K562 (cell line): ENCODE results near the gene VWA5B1. TPM values are rescaled to one million over a fixed set of nuclear protein-coding genes. Genes with fewer than 3 reads are reported as not detected.

ENCODE experiments used
- ATAC-seq: fragments of 200-7000 bp; cut with Tn5 transposase; 3 replicates; pipeline ENCODE4 v1.9.1; 2020; ENCODE audit warnings: moderate library complexity
- BruUV-seq: library from RNA; stranded (reverse); fragments of 400-500 nt; replicated peaks from 2 replicates; lab custom pipeline; 2021; lab: Mats Ljungman, UMichigan
- CTCF ChIA-PET: fragments of 300-600 bp; formaldehyde crosslinking; extraction: SDS; loops from one replicate; lab custom pipeline; 2021; ENCODE audit warnings: low intra/inter-chr PET ratio; lab: Yijun Ruan, JAX
- POLR2A ChIA-PET: fragments of 300-600, 350-650 bp; sonication (Branson Sonifier 250); formaldehyde crosslinking; extraction: SDS; loops from one replicate; lab custom pipeline; 2021; ENCODE audit warnings: antibody characterized with exemption, inconsistent platforms; lab: Yijun Ruan, JAX
- DNase-seq, 4 experiments: peaks; one replicate each; pipeline versions ENCODE4 v3.0.0 to v3.0.0-alpha.2; 2011 to 2018; ENCODE audit warnings: low spot score in 3 of 4, mixed read lengths in 3 of 4; ENCODE audit errors: extremely low read depth in 1 of 4
- FAIRE-seq: peaks from 2 replicates; lab custom pipeline; 2011; peaks lifted over from hg19 to GRCh38; lab: Jason Lieb, UNC
- H2AFZ ChIP-seq: 2 replicates; pipeline ENCODE4 v1.6.0; 2011; ENCODE audit warnings: low read depth, low read length, control low read depth, inconsistent platforms
- H3K27ac ChIP-seq: fragments of 200-600 bp; 3 replicates; pipeline ENCODE4 v1.8.0; 2011; ENCODE audit warnings: low read depth, mild to moderate bottlenecking, control low read depth, inconsistent platforms, low read length, moderate library complexity, mixed read lengths; ENCODE audit errors: extremely low read depth
- H3K27me3 ChIP-seq, 2 experiments: fragments of 300-600 bp in 1 of 2; 2 replicates in 1 of 2; 3 replicates in 1 of 2; pipeline versions ENCODE4 v1.6.0 to v1.8.0; 2011; ENCODE audit warnings: inconsistent platforms in 2 of 2, low read length in 2 of 2, mild to moderate bottlenecking in 1 of 2, mixed read lengths in 1 of 2, moderate library complexity in 1 of 2; ENCODE audit not compliant: control insufficient read depth in 2 of 2, insufficient read depth in 2 of 2
- H3K36me3 ChIP-seq: fragments of 300-600 bp; 3 replicates; pipeline ENCODE4 v1.8.0; 2011; ENCODE audit warnings: mild to moderate bottlenecking, low read length, inconsistent platforms; ENCODE audit not compliant: control insufficient read depth, insufficient read depth
- H3K4me1 ChIP-seq, 2 experiments: fragments of 200-600 bp in 1 of 2; replicated peaks in 1 of 2; 2 replicates in 1 of 2; 3 replicates in 1 of 2; pipeline versions ENCODE4 v1.5.1 to v1.8.0; 2011; ENCODE audit warnings: inconsistent platforms in 2 of 2, low read length in 2 of 2, mild to moderate bottlenecking in 1 of 2, mixed read lengths in 1 of 2, moderate library complexity in 1 of 2; ENCODE audit not compliant: control insufficient read depth in 2 of 2, insufficient read depth in 2 of 2
- H3K4me2 ChIP-seq: 2 replicates; pipeline ENCODE4 v1.6.1; 2011; ENCODE audit warnings: low read length, control low read depth, inconsistent platforms, mixed read lengths; ENCODE audit not compliant: insufficient read depth
- H3K4me3 ChIP-seq: fragments of 200-600 bp; sonication (generic), shearing (Covaris generic); 2 replicates; pipeline ENCODE4 v1.5.1; 2016; ENCODE audit warnings: control low read depth, inconsistent platforms
- H3K79me2 ChIP-seq: fragments of 200-600 bp; 3 replicates; pipeline ENCODE4 v1.8.0; 2011; ENCODE audit warnings: low read length, inconsistent platforms; ENCODE audit not compliant: control insufficient read depth, insufficient read depth
- H3K9ac ChIP-seq, 2 experiments: 2 replicates each; pipeline versions ENCODE4 v1.6.0 to v1.6.1; 2011; ENCODE audit warnings: low read depth in 2 of 2, low read length in 2 of 2, control low read depth in 1 of 2, inconsistent platforms in 1 of 2, mild to moderate bottlenecking in 1 of 2, mixed read lengths in 1 of 2; ENCODE audit not compliant: insufficient read depth in 1 of 2
- H3K9me1 ChIP-seq: one replicate; pipeline ENCODE4 v1.6.0; 2011; ENCODE audit warnings: inconsistent platforms, mild to moderate bottlenecking, low read length, moderate library complexity; ENCODE audit not compliant: control insufficient read depth, insufficient read depth
- H3K9me3 ChIP-seq: replicated peaks from 2 replicates; pipeline ENCODE4 v1.5.1; 2011; ENCODE audit warnings: low read depth, low read length, inconsistent platforms; ENCODE audit not compliant: control insufficient read depth, insufficient read depth
- H4K20me1 ChIP-seq: replicated peaks from 2 replicates; pipeline ENCODE4 v1.6.1; 2011; ENCODE audit warnings: low read length, inconsistent platforms, mixed read lengths; ENCODE audit not compliant: control insufficient read depth, insufficient read depth
- FIP1L1 ChIP-seq: fragments of 200-400 bp; formaldehyde crosslinking; IDR thresholded peaks from 2 replicates; pipeline ENCODE4 v1.6.1; 2018; ENCODE audit warnings: mild to moderate bottlenecking, low read depth, low read length; ENCODE audit not compliant: poor library complexity, severe bottlenecking
- HMG20A ChIP-seq: fragments of 450-650 bp; formaldehyde crosslinking; conservative IDR thresholded peaks from 2 replicates; pipeline ENCODE4 v1.4.0; 2020; ENCODE audit warnings: mild to moderate bottlenecking, mixed read lengths
- HMGN3 ChIP-seq: IDR thresholded peaks from 2 replicates; pipeline ENCODE4 v1.6.1; 2011; ENCODE audit warnings: borderline replicate concordance, low read depth, mild to moderate bottlenecking, mixed read lengths, low read length; ENCODE audit not compliant: insufficient read length; ENCODE audit errors: extremely low read depth
- KLF1 ChIP-seq: fragments of 450-650 bp; IDR thresholded peaks from 2 replicates; pipeline ENCODE4 v1.6.1; 2016; ENCODE audit warnings: missing genetic modification characterization, missing compliant biosample characterization
- L3MBTL2 ChIP-seq: fragments of 450-650 bp; IDR thresholded peaks from 2 replicates; pipeline ENCODE4 v1.6.1; 2016; ENCODE audit warnings: mild to moderate bottlenecking, moderate library complexity
- MIER1 ChIP-seq: fragments of 450-650 bp; IDR thresholded peaks from 2 replicates; pipeline ENCODE4 v1.6.1; 2016; ENCODE audit warnings: antibody characterized with exemption, mild to moderate bottlenecking, low read depth
- PML ChIP-seq: IDR thresholded peaks from 2 replicates; pipeline ENCODE4 v1.6.1; 2012; ENCODE audit warnings: low read length, inconsistent platforms
- RFX5 ChIP-seq: IDR thresholded peaks from 2 replicates; pipeline ENCODE4 v1.6.1; 2011; ENCODE audit warnings: low read depth, mild to moderate bottlenecking, improper control_type of control experiment, low read length
- SRSF3 ChIP-seq: fragments of 200-400 bp; formaldehyde crosslinking; IDR thresholded peaks from 2 replicates; pipeline ENCODE4 v1.6.1; 2016; ENCODE audit warnings: mild to moderate bottlenecking, low read length, moderate library complexity; ENCODE audit not compliant: insufficient read depth
- TBP ChIP-seq: optimal IDR thresholded peaks from 2 replicates; pipeline ENCODE3; 2011; ENCODE audit warnings: low read depth, low read length, improper control_type of control experiment
- ZKSCAN8 ChIP-seq: fragments of 200-800 bp; sonication (Bioruptor generic); IDR thresholded peaks from 2 replicates; pipeline ENCODE4 v1.6.1; 2016; ENCODE audit warnings: missing genetic modification characterization, missing compliant biosample characterization
- WGBS: fragments of 100-300 bp; shearing (Covaris generic); methylation state at CpG from one replicate; pipeline ENCODE4 v1.1.6; 2016; ENCODE audit warnings: low coverage, mixed read lengths; ENCODE audit not compliant: insufficient coverage; ENCODE audit errors: missing lambda C conversion rate; 5-methylcytosine and 5-hydroxymethylcytosine counted together
- in situ Hi-C: fragments of 300-500 bp; cut with MboI; formaldehyde crosslinking; loops from 4 replicates; pipeline ENCODE4 v1.15.0; 2018; ENCODE audit warnings: inconsistent platforms, mixed read lengths
- intact Hi-C: fragments of 100-400 bp; cut with micrococcal nuclease; formaldehyde crosslinking; loops from 2 replicates; pipeline ENCODE4 v1.14.2; 2022
- polyA plus RNA-seq, 8 experiments: library from polyadenylated mRNA; depleted of rRNA in 4 of 8; stranded (reverse) in 5 of 8; unstranded in 3 of 8; fragments of >200 nt; fragmentation: Nextera tagmentation in 2 of 8; fragmentation: Illumina TruSeq in 1 of 8; extraction: Ambion mirVana in 2 of 8; extraction: Trizol in 1 of 8; gene quantifications; 2 replicates each; pipeline versions ENCODE4 v1.2.1 to v1.2.3, GENCODE V29; 2011 to 2014; ENCODE audit warnings: inconsistent platforms in 1 of 8, missing spikeins in 1 of 8
- total RNA-seq, 7 experiments: library from RNA; depleted of rRNA in 6 of 7; stranded (reverse); fragments of >200 nt in 6 of 7; fragmentation: Illumina TruSeq in 2 of 7; extraction: Trizol in 2 of 7; gene quantifications; 2 replicates each; pipeline versions ENCODE4 v1.2.1 to v1.2.3, GENCODE V29; 2011 to 2021; ENCODE audit warnings: low replicate concordance in 1 of 7
- TF ChIP-seq, protein P1 (sequence below): sonication (generic); formaldehyde crosslinking; IDR thresholded peaks from 2 replicates; pipeline ENCODE4 v1.8.0; 2022; ENCODE audit warnings: mild to moderate bottlenecking, low read depth, missing genetic modification reagents
- TF ChIP-seq, protein P2 (sequence below), 2 experiments: IDR thresholded peaks; 2 replicates each; pipeline ENCODE4 v1.6.1; 2012; ENCODE audit warnings: improper control_type of control experiment in 2 of 2, low read depth in 2 of 2, low read length in 2 of 2, borderline replicate concordance in 1 of 2
- TF ChIP-seq, protein P3 (sequence below): sonication (generic); formaldehyde crosslinking; IDR thresholded peaks from 2 replicates; pipeline ENCODE4 v1.8.0; 2023; ENCODE audit warnings: mild to moderate bottlenecking, missing genetic modification reagents
- TF ChIP-seq, protein P4 (sequence below): sonication (generic); formaldehyde crosslinking; IDR thresholded peaks from 2 replicates; pipeline ENCODE4 v1.8.0; 2022; ENCODE audit warnings: missing genetic modification reagents, mild to moderate bottlenecking, borderline replicate concordance

The VWA5B1 gene
- total and polyA plus RNA-seq, 9 of the 15 experiments (the other 6 are each of a cell fraction or from before 2014, with no cell fraction given) = not detected

DNA sequence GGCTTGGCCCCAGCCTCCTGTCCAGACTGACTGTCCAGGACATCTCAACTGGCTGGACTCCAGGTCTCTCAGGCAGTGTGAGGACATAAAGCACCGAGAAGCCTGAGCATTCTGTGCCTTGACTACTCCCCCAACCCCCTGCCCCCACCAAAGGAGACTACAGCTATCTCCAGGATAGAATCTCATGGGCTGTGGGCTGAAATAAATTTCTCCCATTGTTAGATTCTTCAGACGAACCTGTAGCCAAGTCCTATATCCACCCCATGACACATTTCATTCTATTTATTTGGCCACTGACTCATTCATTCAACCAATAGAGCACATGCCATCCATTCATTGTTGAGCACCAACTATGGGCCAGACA lies 11.4 kb downstream of the VWA5B1 start:
- FAIRE-seq = no peak

More for the DNA sequence above, 11.4 kb downstream of the VWA5B1 start:
- no peaks in the 10 kb centered on the region for H3K9me3 ChIP-seq
- H3K27ac ChIP-seq = no peak overlapping the region
- no peak for TF ChIP-seq ZKSCAN8 (CRISPR knock-in tag)
- TF ChIP-seq TBP = no peak
- TF ChIP-seq, protein P1, sequence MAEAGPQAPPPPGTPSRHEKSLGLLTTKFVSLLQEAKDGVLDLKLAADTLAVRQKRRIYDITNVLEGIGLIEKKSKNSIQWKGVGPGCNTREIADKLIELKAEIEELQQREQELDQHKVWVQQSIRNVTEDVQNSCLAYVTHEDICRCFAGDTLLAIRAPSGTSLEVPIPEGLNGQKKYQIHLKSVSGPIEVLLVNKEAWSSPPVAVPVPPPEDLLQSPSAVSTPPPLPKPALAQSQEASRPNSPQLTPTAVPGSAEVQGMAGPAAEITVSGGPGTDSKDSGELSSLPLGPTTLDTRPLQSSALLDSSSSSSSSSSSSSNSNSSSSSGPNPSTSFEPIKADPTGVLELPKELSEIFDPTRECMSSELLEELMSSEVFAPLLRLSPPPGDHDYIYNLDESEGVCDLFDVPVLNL (CRISPR knock-in tag) = no peak
- no peak for TF ChIP-seq L3MBTL2
- TF ChIP-seq FIP1L1 = no peak
- TF ChIP-seq PML = no peak
- no peak for TF ChIP-seq HMGN3
- TF ChIP-seq, protein P2, sequence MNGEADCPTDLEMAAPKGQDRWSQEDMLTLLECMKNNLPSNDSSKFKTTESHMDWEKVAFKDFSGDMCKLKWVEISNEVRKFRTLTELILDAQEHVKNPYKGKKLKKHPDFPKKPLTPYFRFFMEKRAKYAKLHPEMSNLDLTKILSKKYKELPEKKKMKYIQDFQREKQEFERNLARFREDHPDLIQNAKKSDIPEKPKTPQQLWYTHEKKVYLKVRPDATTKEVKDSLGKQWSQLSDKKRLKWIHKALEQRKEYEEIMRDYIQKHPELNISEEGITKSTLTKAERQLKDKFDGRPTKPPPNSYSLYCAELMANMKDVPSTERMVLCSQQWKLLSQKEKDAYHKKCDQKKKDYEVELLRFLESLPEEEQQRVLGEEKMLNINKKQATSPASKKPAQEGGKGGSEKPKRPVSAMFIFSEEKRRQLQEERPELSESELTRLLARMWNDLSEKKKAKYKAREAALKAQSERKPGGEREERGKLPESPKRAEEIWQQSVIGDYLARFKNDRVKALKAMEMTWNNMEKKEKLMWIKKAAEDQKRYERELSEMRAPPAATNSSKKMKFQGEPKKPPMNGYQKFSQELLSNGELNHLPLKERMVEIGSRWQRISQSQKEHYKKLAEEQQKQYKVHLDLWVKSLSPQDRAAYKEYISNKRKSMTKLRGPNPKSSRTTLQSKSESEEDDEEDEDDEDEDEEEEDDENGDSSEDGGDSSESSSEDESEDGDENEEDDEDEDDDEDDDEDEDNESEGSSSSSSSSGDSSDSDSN (IDR thresholded peaks at IDR 0.05; ENCODE audit: borderline replicate concordance in 1 of 2, low read depth in 2 of 2, low read length in 2 of 2) = no peak
- no peak for TF ChIP-seq RFX5
- TF ChIP-seq, protein P3, sequence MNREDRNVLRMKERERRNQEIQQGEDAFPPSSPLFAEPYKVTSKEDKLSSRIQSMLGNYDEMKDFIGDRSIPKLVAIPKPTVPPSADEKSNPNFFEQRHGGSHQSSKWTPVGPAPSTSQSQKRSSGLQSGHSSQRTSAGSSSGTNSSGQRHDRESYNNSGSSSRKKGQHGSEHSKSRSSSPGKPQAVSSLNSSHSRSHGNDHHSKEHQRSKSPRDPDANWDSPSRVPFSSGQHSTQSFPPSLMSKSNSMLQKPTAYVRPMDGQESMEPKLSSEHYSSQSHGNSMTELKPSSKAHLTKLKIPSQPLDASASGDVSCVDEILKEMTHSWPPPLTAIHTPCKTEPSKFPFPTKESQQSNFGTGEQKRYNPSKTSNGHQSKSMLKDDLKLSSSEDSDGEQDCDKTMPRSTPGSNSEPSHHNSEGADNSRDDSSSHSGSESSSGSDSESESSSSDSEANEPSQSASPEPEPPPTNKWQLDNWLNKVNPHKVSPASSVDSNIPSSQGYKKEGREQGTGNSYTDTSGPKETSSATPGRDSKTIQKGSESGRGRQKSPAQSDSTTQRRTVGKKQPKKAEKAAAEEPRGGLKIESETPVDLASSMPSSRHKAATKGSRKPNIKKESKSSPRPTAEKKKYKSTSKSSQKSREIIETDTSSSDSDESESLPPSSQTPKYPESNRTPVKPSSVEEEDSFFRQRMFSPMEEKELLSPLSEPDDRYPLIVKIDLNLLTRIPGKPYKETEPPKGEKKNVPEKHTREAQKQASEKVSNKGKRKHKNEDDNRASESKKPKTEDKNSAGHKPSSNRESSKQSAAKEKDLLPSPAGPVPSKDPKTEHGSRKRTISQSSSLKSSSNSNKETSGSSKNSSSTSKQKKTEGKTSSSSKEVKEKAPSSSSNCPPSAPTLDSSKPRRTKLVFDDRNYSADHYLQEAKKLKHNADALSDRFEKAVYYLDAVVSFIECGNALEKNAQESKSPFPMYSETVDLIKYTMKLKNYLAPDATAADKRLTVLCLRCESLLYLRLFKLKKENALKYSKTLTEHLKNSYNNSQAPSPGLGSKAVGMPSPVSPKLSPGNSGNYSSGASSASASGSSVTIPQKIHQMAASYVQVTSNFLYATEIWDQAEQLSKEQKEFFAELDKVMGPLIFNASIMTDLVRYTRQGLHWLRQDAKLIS (CRISPR knock-in tag) = no peak
- TF ChIP-seq SRSF3 = no peak
- no peak for TF ChIP-seq KLF1 (tag)
- TF ChIP-seq, protein P4, sequence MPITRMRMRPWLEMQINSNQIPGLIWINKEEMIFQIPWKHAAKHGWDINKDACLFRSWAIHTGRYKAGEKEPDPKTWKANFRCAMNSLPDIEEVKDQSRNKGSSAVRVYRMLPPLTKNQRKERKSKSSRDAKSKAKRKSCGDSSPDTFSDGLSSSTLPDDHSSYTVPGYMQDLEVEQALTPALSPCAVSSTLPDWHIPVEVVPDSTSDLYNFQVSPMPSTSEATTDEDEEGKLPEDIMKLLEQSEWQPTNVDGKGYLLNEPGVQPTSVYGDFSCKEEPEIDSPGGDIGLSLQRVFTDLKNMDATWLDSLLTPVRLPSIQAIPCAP (CRISPR knock-in tag) = no peak
- TF ChIP-seq HMG20A (CRISPR knock-in tag) = no peak
- no peak for TF ChIP-seq MIER1
- intact Hi-C loops (loop anchor here (10.0 kb wide), 1 partner anchor 87 kb away; no protein-coding TSS in a partner anchor), in situ Hi-C loops (no loop called here)
- WGBS = 3% methylated on average over 2 of the region's 2 CpGs
- H3K4me3 ChIP-seq = no peak overlapping the region
- no TSS peak for BruUV-seq
- ChIA-PET CTCF (no interaction called here), POLR2A (interaction anchor here (0.8 kb wide), 1 partner anchor 49 kb away, joined by 3 read pairs; no protein-coding TSS in a partner anchor)
- DNase-seq = no peak
- H4K20me1 ChIP-seq = peaks cover under 1% of the 10 kb centered on the region
- ATAC-seq = no peak
- no peaks in the 10 kb centered on the region for H3K36me3 ChIP-seq
- H3K79me2 ChIP-seq = no peaks in the 10 kb centered on the region
- no peak overlapping the region for H2AFZ ChIP-seq
- no peak overlapping the region for H3K9ac ChIP-seq
- no peaks in the 10 kb centered on the region for H3K9me1 ChIP-seq
- H3K4me1 ChIP-seq = no peaks in the 10 kb centered on the region
- H3K27me3 ChIP-seq = peaks cover 14 to 70% of the 10 kb centered on the region in 2 experiments; a peak in 4 of 5 replicates
- H3K4me2 ChIP-seq = no peak overlapping the region
